Measurements from ENCODE around the gene GORASP1.

Gene GORASP1

DNA sequence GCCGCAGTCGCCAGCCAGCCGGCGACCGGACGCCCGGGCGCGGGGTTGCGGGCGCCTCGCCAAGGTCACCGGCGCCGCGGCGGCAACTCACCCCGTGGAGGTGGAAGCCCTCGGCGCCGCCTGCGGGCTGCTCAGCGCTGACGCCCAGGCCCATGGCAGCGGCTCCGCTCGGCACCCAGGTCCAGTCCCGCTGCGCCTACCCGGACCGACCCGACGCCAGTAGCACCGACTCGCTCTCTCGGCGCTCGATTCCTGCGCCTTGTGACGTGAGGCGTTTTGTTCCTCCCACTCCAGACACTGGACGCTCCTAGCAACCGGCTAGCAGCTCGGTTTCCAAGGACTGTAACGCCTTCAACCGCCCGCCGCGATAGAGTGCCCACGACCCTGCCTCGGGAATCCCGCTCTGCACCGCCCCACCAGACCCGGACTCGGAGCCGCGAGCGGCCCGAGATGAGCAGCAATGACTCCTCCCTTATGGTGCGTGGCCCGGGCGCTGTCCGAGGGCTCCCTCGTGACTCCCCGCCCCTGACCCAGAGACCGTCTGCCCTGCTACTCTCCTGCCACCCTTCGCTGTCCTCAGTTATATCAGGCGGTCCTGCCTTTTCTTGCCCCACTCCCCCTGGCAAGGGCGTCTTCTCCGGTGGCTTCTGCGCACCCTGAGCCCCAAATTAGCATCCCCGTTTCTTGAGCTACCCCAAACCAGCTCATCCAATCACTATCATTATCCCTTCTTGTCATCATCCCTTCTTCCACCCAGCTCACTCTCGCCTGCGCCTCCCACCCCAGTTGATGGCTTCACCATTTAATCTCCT, at the start of gene GORASP1, which contains the start of gene TTC21A:
GORASP1 (minus strand) TSS at position 240 of the 812 bp plus-strand sequence; CDS start at position 154, 86 bp downstream.
TTC21A (plus strand) TSS at position 293 of the 812 bp plus-strand sequence; CDS start at position 451, 158 bp downstream.
- DNase-seq: peak; percentile 81

DNA sequence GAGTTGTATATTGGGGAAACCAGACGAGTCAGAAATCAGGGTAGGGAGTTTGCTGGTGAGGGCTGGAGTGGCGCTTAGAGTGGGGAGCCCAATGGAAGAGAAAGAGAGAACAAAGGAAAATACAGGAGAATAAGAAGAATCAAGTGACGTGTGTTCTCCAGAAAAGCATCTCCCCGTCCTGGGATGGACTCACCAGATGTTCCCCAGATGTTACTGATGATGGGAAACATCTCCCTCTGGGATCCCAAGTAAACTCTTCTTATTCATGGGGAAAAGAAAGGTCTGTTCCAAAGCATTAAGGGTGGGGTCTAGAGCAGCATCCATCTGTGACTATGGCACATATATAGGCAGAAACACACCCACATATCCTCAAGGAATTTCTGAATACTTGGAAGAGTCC, 49.0 kb upstream of the GORASP1 start:
- DNase-seq: no peak

DNA sequence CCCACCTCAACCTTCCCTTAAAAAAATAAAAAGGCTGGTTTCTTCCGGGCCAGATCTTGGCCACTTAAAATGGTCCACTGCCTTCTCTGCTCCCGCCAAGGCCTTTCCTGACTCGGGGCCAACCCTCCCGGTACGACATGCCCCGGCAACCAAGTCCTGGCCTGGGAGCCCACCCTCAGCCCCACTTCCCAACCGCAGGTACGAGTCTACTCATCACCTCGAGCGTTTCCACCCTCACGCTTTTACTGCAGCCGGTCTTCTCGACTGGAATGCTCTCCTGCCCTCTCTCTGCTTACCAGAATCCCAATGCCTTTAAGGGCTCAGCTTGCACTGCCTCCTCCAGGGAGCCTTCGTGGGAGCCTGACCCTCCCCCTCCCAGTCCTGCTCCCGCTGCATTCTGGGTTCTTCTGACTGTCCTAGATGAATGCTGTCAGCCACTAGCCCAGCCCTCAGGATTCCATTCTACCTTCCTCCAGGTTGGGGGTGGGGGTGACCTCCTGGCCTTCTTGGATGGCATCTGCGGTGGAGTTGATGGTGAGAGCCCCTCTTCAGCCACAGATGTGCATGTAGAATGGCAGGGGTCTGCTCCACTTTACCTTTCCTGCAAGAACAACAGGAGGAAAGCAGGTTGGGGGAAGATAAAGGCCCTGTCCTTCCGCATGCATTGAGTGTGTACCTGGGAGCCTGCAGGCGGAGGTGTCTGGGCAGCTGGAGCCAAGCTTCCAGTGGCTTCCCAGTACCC, 47.0 kb upstream of the GORASP1 start:
- DNase-seq: no peak

DNA sequence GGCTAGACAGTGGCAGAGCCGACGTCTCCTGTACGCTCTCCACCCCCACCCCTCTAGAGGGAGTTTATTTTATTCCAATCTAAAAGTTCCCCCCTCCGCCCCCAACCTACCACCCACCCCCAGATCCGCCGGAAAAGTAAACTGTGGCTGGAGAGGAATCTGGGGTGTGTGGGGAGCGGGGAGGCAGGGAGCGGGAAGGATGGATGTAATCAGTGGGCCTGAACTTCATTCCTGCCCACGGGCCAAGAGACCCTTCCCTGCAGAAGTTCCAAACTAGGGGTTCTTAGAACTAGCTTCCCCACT, 46.5 kb upstream of the GORASP1 start:
- no peak for DNase-seq

DNA sequence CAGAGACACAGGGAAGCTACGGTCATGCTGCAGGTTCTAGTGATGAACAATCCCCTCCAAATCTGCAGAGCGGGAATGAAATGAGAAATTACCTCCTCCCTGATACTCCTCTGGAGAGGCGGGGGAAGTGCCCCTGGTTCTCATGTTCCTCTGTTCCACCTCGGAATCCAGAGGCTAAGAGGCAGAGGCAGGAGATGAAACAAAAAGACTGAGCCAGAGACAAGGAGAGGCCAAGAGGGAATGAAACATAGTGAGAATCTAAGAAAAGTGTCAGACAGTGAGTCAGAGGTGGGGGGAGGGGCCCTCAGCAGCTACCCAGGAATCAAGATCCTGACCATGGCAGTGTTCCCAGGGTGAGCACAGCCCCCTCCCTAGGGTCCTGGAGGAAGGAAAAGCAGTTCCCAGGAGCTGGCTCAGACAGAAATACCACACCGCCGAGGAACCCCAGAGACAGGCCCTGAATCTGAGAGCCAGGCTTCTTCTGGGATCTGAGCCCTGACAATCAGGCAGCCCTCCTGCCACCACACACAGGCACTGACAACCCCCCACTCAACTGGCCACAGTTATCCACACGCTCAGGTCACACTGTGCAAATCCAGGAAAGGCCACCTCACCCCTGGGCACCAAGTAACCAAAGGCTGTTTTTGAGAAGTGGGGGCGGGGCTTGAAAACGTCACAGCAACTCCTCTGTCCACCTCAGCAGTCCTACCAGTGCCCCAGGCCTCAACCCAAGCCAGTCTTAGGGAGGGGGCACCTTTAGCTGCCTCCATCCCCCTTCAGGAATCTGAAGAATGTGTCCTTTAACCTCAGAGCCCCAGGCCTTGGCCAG, 43.6 kb upstream of the GORASP1 start:
- peak; percentile 85 for DNase-seq

DNA sequence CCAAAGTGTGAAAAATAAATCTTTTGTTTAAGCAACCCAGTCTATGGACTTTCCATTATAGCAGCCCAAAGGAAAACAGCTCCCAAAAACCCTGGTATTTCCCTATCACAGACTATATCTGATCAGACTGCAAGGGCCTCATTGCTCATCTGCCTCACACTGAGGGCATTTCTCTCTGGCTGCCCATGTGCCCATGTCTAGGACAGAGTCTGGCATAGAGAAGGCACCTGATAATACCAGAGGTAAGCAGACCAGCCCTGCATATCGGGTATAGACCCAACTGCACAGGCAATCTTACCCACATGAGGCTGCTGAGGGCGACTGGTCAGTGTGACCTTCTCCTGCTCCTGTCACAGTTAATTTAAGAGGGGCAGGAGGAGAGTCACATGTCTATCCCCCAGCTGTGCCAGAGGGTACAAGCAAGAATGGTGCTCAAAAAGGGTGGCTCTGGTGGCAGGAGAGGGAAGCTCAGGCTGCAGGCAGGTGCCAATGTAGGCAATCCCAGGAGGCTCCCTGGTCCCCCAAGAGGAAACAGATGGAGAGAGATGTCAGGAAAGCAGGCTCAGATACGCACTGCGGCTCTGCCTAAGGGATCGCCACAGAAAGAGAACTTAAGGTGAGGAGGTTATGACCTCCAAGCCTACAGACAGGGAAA, 42.8 kb upstream of the GORASP1 start:
- no peak for DNase-seq

DNA sequence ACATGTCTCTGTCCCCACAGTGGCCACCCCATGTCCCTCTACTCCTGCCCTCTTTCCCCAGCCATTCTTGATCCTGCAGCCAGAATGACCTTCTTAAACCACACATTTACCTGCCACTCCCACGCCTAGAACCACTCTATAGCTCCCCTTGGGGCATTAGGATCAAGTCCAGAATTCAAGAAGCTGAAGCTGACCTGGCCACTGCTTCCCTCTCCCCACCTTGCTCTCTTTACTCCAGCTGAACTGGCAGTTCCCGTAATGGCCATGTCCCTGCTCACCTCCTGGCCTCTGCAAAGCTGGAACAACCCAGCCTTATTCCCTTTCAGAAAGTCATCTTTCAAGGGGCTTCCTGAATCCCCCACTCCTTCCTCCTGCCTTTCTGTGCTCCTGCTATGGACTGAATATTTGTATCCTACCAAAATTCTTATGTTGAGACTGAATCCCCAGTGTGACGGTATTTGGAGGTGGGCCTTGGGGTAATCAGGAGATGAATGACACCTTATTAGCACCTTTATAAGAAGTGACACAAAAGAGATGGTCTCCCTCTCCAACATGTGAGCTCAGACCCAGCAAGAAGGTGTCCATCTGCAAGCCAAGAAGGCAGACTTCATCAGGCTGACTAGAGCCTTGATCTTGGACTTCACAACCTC, 42.2 kb upstream of the GORASP1 start:
- DNase-seq: no peak

DNA sequence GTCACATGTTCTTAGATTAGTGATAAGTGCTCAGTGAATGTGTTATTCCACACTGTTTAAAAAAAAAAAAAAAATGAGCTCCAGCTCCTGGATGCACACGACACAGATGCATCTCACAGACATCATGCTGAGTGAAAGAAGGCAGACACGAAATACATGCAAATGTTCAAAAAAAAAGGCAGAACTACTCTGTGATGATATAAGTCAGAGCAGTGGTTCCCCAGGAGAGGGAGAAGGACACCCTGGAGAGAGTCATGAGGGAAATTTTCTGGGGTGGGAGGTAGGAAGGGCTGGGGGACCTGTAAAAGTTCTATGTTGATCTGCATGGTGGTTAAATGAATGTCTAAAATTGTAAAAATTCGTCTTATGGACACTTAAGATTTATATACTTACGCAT, 41.6 kb upstream of the GORASP1 start:
- DNase-seq: no peak

DNA sequence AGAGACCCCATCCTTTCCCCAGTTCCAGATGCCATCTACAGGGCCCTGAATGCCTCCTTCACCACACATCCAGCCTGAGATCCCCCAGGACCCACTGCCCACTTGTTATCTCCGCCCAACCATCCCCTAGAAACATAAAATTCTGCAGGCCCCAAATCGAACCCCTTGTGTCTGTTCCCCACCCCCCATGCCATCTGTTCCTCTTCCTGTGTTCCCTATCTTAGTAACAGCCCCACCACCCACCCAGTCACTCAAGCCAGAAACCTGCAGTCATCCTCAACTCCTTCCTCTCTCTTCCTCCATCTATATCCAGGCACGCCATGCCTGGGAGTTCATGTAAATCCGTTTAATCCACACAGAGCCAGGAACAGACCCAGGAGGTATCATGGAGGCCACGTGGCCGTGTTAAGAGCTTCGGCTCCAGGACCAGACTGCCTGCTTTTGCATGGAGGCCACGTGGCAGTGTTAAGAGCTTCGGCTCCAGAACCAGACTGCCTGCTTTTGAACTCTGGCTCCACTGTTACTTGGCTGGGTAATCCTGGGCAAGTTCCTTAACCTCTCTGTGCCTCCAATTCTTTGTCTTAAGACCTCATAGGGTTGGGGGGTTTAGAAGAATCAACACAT, 41.1 kb upstream of the GORASP1 start:
- DNase-seq: no peak

DNA sequence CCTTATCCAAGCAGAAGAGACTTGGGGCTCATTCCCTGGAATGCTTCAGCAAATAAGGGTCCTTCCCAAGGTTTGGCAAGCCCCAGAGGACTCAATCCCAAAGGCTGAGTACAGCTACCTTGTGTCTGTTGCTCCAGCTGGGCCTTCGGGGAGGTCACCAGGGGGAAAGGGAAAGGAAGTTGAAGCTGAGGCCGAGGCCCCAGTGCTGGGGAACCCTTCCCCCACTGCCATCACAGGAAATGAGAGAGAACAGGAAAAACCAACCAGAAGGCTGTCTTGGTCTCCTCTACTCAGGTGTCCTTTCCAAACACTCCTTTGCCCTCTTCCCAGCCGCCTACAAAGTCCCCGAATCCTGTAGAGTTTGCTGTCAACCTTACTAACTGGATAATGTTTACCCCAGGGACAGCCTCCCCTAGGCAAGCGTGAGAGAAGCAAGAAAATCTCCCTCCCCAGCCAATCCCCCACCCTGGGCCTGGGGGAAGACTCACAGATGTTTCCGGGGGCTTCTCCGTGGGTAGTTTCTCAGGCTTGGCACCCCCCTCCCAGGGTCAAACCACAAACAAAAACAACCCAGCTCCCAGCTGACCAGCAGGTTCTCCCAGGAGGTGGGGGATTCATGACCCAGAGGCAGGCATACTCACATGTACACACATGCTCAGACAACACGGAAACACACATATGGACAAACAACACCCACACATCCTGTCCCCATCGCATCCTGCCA, 40.4 kb upstream of the GORASP1 start:
- DNase-seq: no peak

DNA sequence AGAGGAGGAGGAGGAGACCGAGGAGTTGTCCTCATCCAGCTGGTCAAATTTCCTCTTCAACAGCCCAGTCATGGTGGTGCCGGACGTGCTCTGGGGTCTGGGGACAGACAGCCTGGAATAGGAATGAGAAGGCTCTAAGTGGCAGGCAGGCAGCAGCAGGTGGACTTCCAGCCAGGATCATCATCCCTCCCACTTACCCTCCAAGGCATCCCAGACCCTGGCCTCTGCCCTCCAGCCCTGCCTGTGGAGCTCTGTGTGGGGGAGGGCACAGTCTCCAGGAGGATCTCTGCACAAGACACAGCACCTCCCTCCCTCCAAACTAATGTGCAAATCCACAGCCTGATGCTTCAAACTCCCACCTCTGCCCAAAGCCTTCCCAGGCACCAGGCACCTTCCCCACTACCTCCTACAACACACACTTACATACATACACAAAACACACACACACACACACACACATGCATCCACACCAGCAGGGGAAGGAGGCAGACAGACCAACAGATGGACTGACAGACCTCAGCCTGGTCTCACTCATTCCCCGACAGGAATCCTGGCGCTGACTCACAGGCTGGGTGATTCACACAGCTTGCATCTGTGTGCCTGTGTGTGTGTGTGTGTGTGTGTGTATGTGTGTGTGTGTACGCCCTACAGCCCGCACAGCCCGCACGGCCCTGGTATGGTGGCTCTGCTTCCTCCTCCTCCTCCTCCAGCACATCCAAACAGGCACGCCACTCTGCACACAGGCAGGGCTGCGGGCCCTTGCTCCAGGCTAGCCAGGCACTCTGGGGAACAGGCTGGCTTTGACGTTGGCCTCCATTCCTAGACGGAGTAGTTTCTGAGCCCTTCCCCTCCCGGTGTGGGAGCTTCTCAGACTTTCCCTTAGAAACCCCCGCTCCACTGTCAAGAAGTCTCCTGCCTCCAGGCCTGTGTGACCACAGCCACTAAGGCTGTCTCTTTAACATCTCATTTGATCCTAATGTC, 39.5 kb upstream of the GORASP1 start:
- DNase-seq: peak; percentile 90

DNA sequence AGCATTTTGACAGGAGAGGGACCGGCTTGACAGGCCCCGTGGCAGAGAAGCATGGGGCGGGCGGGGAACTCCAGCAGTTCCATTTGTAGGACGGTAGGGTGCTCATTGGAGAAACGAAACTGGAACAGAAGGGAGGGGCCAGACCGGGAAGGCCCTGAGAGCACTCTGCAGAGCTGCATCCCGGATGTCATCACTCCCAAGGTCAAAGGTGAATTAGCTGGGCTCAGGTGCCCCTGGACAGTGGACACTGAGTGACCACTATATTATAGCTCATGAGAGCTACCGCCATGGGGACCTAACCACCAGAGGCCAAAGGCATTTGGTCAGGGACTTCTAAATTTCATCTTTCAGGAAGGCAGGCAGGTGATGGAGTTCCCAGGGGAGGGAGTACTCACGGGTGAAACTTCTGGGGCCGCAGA, 38.7 kb upstream of the GORASP1 start:
- no peak for DNase-seq

DNA sequence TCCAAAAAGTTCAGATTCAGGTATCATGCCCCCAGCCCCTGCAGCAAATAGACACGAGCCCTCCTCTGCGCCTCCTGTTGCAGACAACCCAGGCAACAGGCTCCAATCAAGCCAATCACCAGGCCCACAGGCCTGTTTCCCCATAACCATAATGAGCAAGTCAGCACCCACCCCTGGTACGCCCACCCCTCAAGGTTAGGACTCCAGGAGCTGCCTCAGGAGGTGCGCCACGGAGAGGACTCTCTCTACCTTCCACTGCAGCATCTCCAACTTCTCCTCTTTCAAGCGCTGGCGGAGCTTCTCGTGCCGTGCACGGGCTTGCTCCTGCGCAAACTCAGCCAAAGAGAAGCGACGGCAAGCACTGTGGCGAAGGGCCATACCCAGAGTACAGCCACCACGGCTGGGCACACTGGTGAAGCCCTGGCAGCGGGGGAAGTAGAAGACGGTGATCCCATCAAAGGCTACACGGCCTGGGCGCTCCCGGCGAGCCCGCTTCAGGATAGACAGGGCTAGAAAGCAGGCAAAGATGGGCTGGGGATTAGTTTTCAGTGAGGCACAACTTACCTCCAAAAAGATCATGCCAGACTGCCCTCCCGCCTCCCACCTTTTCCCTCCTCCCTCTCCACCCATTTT, 37.4 kb upstream of the GORASP1 start:
- DNase-seq: no peak

DNA sequence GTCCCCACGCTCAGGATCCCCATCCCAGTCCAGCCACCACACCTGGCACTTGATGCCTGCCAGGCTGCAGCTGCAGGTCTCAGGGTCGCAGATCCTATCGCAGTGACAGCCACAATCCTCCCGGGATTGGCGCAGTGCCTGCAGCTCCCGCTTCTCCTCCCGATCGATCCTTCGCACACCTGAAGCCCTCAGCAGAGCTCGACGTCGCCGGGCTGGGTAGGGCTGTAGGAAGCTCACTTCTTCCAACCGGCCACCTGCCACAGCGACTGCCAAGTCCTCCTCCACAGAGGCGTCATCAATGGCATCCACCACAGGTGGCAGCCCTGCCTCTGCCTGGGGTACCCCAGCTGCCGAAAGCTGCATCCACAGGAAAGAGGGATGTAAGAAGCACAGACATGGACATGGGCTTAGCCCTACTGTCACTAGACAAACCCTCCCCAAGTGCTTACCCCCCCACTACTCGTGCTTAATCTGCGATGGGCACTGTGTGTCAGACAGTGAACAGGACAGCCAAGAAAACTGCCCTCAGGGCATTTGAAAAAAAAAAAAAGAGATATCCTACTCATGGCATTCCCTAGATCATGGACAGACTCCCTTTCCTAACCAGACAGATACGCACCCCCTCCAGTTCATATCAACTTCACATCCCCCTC, 36.8 kb upstream of the GORASP1 start:
- no peak for DNase-seq

DNA sequence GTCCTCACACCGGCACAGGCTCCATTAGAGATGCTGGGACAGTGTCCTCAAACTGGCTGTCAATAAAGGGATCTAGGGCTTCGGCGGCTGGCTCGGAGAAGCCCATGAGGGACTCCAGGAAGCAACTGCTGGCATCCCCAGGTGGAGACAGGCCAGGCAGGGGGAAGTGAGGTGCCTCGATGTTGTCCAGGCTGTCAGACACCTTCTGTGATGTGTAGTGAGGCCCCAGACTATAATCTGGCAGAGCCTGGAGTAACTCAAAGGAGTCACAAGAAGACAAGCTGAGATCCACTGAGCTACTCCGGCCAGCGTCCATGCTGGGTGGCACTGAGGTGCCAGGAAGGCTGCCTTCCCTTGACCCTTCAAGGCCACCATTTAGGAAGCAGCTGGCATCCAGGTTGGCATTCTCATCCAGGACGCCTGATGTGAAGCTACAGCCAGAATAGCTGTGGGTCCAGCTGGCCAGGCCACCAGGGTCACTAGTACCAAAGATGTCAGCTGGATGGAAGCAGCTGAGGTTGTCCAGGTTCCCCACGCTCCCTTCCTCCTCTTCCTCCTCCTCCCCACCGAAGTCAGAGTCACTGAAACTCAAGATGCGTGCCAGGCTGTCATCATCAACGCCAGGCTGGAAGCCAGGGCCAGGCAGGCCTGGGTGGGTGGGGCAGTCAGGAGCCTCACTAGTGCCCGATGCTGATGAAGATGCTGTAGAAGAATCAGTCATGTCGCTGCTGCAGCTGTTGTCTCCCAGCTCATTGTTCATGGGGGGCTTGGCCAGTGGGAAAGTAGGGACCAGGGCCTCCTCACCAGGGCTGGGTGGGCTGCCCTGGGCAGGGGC, 35.8 kb upstream of the GORASP1 start:
- DNase-seq: no peak

DNA sequence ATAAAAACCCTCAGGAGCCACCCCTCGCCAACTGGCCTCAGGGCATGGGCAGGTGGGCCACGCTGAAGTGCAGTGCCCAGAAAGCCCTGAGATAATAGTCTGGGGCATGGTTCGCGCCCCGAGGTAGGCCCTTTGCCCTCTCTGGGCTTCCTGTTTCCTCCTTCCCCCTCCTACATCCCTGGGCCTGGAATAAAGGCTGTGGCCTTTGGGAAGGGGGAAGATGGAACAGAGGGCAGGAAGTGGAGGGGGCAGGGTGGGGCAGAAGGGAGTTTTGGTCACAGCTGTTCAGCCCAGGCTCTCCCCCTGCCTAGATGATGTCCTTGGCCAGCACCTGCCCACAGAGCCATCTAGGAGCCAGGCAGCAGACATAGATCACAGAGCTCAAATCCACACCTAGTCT, 34.6 kb upstream of the GORASP1 start:
- no peak for DNase-seq

DNA sequence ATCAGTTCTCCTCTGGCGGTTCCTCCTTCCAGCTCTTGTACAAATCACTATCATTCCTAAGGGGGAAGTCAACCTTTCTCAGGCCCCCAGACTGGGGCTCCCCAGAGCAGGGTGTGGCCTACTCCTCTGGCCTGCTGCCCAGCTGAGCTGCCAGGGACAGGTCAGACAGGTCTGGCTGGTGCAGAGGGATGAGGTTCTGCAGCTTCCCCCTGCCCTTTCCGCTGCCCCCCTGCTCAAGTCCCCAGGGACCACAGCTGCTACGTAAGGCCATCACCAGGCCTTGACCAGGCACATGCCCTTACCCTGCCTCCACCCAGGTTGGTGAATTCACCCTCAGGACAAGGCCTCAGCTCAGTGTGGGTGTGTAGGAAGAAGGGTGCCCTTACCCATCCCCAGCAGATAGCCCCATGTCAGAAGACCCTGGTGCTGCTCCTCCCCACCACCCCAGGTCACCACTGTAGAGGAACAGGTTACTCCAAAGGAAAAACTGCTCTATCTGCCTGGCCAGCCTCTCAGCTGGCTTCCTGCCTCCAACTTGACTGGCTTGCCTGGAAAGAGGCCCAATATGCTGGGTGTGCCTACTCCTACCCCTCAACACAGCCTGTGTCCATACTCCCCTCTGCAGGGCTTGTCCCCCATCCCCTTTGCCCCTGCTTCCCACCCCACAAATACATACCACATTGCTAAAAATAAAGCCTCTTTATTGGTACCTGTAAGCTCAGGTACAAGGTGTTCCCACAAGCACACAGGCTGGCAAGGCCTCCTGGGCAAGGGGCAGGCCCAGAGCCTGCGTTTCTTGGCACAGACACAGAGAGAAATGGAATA, 34.0 kb upstream of the GORASP1 start:
- no peak for DNase-seq
